Progenitor cell of endocrine pancreas (in vitro differentiated cells): ENCODE data around the gene ATP5ME. TPM values are rescaled to one million over a fixed set of nuclear protein-coding genes. Genes with fewer than 3 reads are reported as not detected.

Experiments used
- DNase-seq: peaks from one replicate; pipeline ENCODE4 v3.0.0; 2021; ENCODE audit warnings: low spot score; ENCODE audit not compliant: unreplicated experiment
- H3K27ac Mint-ChIP-seq: 2 replicates; pipeline ENCODE4 v1.8.0; 2021; ENCODE audit warnings: mild to moderate bottlenecking, moderate library complexity, mixed read lengths
- H3K27me3 Mint-ChIP-seq: 2 replicates; pipeline ENCODE4 v1.8.0; 2021; ENCODE audit warnings: mixed read lengths
- H3K36me3 Mint-ChIP-seq: 2 replicates; pipeline ENCODE4 v1.8.0; 2022; ENCODE audit warnings: mixed read lengths; ENCODE audit not compliant: insufficient read depth
- H3K4me1 Mint-ChIP-seq: 2 replicates; pipeline ENCODE4 v1.8.0; 2021; ENCODE audit warnings: low read depth, mixed read lengths
- H3K4me3 Mint-ChIP-seq: 2 replicates; pipeline ENCODE4 v1.8.0; 2021; ENCODE audit warnings: low read depth, mild to moderate bottlenecking, moderate library complexity, mixed read lengths
- H3K9me3 Mint-ChIP-seq: 2 replicates; pipeline ENCODE4 v1.8.0; 2021; ENCODE audit warnings: low read depth, mixed read lengths
- total RNA-seq: library from RNA; stranded (reverse); gene quantifications from 2 replicates; pipeline ENCODE4 v1.2.1, GENCODE V29; 2021
- TF ChIP-seq, protein P1 (sequence below): fragments of 200-600 bp; sonication (generic); IDR thresholded peaks from one replicate; pipeline ENCODE4 v1.5.0; 2021; ENCODE audit warnings: antibody characterized with exemption, mild to moderate bottlenecking; ENCODE audit not compliant: unreplicated experiment

Gene ATP5ME
- total RNA-seq, 1 donor from 2014 or later, result 235 TPM

GRCh38 chr4:659851-660250, 14.2 kb downstream of the ATP5ME start:
- TF ChIP-seq, protein P1, sequence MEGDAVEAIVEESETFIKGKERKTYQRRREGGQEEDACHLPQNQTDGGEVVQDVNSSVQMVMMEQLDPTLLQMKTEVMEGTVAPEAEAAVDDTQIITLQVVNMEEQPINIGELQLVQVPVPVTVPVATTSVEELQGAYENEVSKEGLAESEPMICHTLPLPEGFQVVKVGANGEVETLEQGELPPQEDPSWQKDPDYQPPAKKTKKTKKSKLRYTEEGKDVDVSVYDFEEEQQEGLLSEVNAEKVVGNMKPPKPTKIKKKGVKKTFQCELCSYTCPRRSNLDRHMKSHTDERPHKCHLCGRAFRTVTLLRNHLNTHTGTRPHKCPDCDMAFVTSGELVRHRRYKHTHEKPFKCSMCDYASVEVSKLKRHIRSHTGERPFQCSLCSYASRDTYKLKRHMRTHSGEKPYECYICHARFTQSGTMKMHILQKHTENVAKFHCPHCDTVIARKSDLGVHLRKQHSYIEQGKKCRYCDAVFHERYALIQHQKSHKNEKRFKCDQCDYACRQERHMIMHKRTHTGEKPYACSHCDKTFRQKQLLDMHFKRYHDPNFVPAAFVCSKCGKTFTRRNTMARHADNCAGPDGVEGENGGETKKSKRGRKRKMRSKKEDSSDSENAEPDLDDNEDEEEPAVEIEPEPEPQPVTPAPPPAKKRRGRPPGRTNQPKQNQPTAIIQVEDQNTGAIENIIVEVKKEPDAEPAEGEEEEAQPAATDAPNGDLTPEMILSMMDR, result no peak
- Mint-ChIP-seq H3K9me3 (no peaks in the 10 kb centered on the region), H3K36me3 (peaks cover 7% of the 10 kb centered on the region), H3K4me1 (no peaks in the 10 kb centered on the region), H3K27ac (no peak overlapping the region), H3K27me3 (no peaks in the 10 kb centered on the region), H3K4me3 (no peak overlapping the region)
- DNase-seq, result no peak

- no peaks in the 10 kb centered on the region for H3K9me3 Mint-ChIP-seq
- H3K36me3 Mint-ChIP-seq, result peaks cover 7% of the 10 kb centered on the region
- DNase-seq, result no peak
- H3K4me3 Mint-ChIP-seq, result no peak overlapping the region
- H3K27me3 Mint-ChIP-seq, result no peaks in the 10 kb centered on the region
- H3K27ac Mint-ChIP-seq, result peak overlapping the region; percentile 20
- H3K4me1 Mint-ChIP-seq, result no peaks in the 10 kb centered on the region
- TF ChIP-seq, protein P1, result no peak
Measured at GRCh38 chr4:658681-659667, 15.1 kb downstream of the ATP5ME start.

DNA sequence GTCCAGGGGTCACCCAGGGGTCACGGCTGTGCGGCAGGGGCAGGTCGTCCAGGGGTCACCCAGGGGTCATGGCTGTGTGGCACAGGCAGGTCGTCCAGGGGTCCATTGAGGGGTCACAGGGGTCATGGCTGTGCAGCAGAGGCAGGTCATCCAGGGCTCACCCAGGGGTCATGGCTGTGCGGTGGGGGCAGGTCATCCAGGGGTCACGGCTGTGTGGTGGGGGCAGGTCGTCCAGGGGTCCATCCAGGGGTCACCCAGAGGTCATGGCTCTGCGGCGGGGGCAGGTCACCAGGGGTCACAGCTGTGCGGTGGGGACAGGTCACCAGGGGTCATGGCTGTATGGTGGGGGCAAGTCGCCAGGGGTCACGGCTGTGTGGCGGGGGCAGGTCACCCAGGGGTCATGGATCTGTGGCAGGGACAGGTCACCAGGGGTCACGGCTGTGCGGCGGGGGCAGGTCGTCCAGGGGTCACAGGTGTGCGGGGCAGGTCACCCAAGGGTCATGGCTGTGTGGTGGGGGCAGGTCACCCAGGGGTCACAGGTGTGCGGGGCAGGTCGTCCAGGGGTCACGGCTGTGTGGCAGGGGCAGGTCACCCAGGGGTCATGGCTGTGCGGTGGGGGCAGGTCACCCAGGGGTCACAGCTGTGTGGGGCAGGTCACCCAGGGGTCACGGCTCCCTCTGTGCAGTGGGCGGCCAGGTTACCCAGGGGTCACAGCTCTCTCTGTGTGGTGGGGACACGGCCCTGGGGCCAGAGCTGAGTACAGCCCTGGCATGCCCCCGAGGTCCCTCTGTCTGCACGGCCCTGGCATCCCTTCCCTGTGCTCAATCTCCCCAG, 16.0 kb downstream of the ATP5ME start:
- Mint-ChIP-seq H3K27ac (peak overlapping the region; percentile 20), H3K9me3 (no peaks in the 10 kb centered on the region), H3K36me3 (peaks cover 7% of the 10 kb centered on the region), H3K4me3 (no peak overlapping the region), H3K27me3 (no peaks in the 10 kb centered on the region), H3K4me1 (no peaks in the 10 kb centered on the region)
- TF ChIP-seq, protein P1, result no peak
- no peak for DNase-seq

DNA sequence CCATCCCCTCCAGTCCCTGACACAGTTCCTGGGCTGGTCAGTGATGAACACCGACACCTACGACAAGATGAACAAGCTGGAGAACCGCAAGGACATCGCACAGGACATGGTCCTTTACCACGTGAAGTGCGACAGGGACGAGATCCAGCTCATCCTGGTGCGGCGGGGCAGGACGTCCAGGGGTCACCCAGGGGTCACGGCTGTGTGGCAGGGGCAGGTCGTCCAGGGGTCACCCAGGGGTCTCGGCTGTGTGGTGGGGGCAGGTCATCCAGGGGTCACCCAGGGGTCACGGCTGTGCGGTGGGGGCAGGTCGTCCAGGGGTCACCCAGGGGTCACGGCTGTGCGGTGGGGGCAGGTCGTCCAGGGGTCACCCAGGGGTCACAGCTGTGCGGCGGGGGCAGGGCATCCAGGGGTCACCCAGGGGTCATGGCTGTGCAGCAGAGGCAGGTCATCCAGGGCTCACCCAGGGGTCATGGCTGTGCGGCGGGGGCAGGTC, 16.7 kb downstream of the ATP5ME start:
- DNase-seq, result no peak
- TF ChIP-seq, protein P1, result no peak
- H3K27me3 Mint-ChIP-seq, result no peaks in the 10 kb centered on the region
- no peak overlapping the region for H3K4me3 Mint-ChIP-seq
- no peaks in the 10 kb centered on the region for H3K9me3 Mint-ChIP-seq
- H3K27ac Mint-ChIP-seq, result no peak overlapping the region
- peaks cover 7% of the 10 kb centered on the region for H3K36me3 Mint-ChIP-seq
- no peaks in the 10 kb centered on the region for H3K4me1 Mint-ChIP-seq
